GM12864 (cell line): Measurements from ENCODE around the gene GATC.

Source experiments
- DNase-seq: peaks from one replicate; pipeline ENCODE4 v3.0.0-alpha.2; 2011; ENCODE audit warnings: low read depth
- H3K4me3 ChIP-seq: 2 replicates; pipeline ENCODE4 v1.5.1; 2011; ENCODE audit warnings: mild to moderate bottlenecking, low read depth, low read length, control low read depth
- CTCF ChIP-seq: IDR thresholded peaks from 2 replicates; pipeline ENCODE4 v1.5.1; 2011; ENCODE audit warnings: low read depth, mild to moderate bottlenecking, moderate library complexity, low read length, control low read depth, inconsistent platforms; ENCODE audit errors: missing control alignments

GATC gene

GRCh38 chr12:120490325-120490724 is 44.1 kb downstream of the GATC start:
- DNase-seq = no peak
- TF ChIP-seq CTCF = no peak
- no peak overlapping the region for H3K4me3 ChIP-seq

GRCh38 chr12:120490833-120491512 is 44.7 kb downstream of the GATC start:
- no peak for DNase-seq
- no peak for TF ChIP-seq CTCF
- no peak overlapping the region for H3K4me3 ChIP-seq

- no peak for TF ChIP-seq CTCF
- H3K4me3 ChIP-seq = peak overlapping the region; percentile 99
- DNase-seq = no peak
Observed at GRCh38 chr12:120495186-120495730, 49.0 kb downstream of the GATC start.

- no peak for TF ChIP-seq CTCF
- H3K4me3 ChIP-seq = peak within 1 kb of the TSS; percentile 99
- peak; percentile 90 for DNase-seq
Observed at GRCh38 chr12:120495731-120496412, 49.6 kb downstream of the GATC start, which contains the start of gene DYNLL1. Gene DYNLL1, plus strand, starts transcription at chr12:120496113. Its CDS starts 309 bp downstream, at chr12:120496422.

GRCh38 chr12:120496413-120497340 is 50.4 kb downstream of the GATC start:
- peak overlapping the region; percentile 99 for H3K4me3 ChIP-seq
- TF ChIP-seq CTCF = peak; percentile 19
- no peak for DNase-seq

- H3K4me3 ChIP-seq = peak overlapping the region; percentile 99
- DNase-seq = no peak
- TF ChIP-seq CTCF = no peak
Observed at GRCh38 chr12:120497524-120498150, 51.4 kb downstream of the GATC start.
